CD14-positive monocyte (primary cell): Measurements from ENCODE around the gene TMEM161B. TPM values are rescaled to one million over a fixed set of nuclear protein-coding genes. Genes with fewer than 3 reads are reported as not detected.

ENCODE experiments used
- DNase-seq, 3 donors: peaks; one replicate each; pipeline ENCODE4 v3.0.0-alpha.2; 2011 to 2022
- H2AFZ ChIP-seq: 2 replicates; pipeline ENCODE4 v1.6.0; 2012; ENCODE audit warnings: mild to moderate bottlenecking, low read depth, low read length, inconsistent platforms; ENCODE audit not compliant: insufficient read depth, poor library complexity, severe bottlenecking
- H3K27ac ChIP-seq, 2 donors: 1 replicate in 1 of 2; 2 replicates in 1 of 2; pipeline ENCODE4 v1.5.1; 2012 to 2013; ENCODE audit warnings: low read length in 2 of 2, control low read depth in 1 of 2, inconsistent platforms in 1 of 2, low read depth in 1 of 2, mild to moderate bottlenecking in 1 of 2
- H3K27me3 ChIP-seq, 2 donors: one replicate each; pipeline versions ENCODE4 v1.6.0 to v1.6.1; 2011 to 2013; ENCODE audit warnings: low read length in 2 of 2; ENCODE audit not compliant: control insufficient read depth in 2 of 2, insufficient read depth in 2 of 2
- H3K36me3 ChIP-seq, 2 donors: replicated peaks in 1 of 2; 1 replicate in 1 of 2; 2 replicates in 1 of 2; pipeline versions ENCODE4 v1.5.1 to v1.6.1; 2012 to 2013; ENCODE audit warnings: low read length in 2 of 2, control low read depth in 1 of 2, inconsistent platforms in 1 of 2, mild to moderate bottlenecking in 1 of 2; ENCODE audit not compliant: insufficient read depth in 2 of 2, control insufficient read depth in 1 of 2
- H3K4me1 ChIP-seq, 2 donors: 1 replicate in 1 of 2; 2 replicates in 1 of 2; pipeline versions ENCODE4 v1.5.1 to v1.6.1; 2012 to 2013; ENCODE audit warnings: low read length in 2 of 2, control low read depth in 1 of 2, inconsistent platforms in 1 of 2, mild to moderate bottlenecking in 1 of 2, moderate library complexity in 1 of 2; ENCODE audit not compliant: insufficient read depth in 2 of 2, control insufficient read depth in 1 of 2
- H3K4me2 ChIP-seq: replicated peaks from 2 replicates; pipeline ENCODE3; 2012; ENCODE audit warnings: low read length, moderate library complexity, mild to moderate bottlenecking; ENCODE audit not compliant: poor library complexity, severe bottlenecking; ENCODE audit errors: extremely low read depth
- H3K4me3 ChIP-seq, 3 experiments: fragments of 200-600 bp in 1 of 3; sonication (generic) in 1 of 3; replicated peaks in 1 of 3; 1 replicate in 2 of 3; 2 replicates in 1 of 3; pipeline ENCODE4 v1.5.1; 2011 to 2013; ENCODE audit warnings: low read length in 3 of 3, mild to moderate bottlenecking in 3 of 3, control low read depth in 2 of 3, low read depth in 2 of 3, inconsistent platforms in 1 of 3, moderate library complexity in 1 of 3
- H3K79me2 ChIP-seq: 2 replicates; pipeline ENCODE4 v1.6.0; 2012; ENCODE audit warnings: mild to moderate bottlenecking, control low read depth, inconsistent platforms, low read length, moderate library complexity; ENCODE audit not compliant: insufficient read depth
- H3K9ac ChIP-seq: 2 replicates; pipeline ENCODE4 v1.6.0; 2017; ENCODE audit warnings: low read length, mild to moderate bottlenecking; ENCODE audit not compliant: insufficient read depth, poor library complexity, severe bottlenecking
- H3K9me3 ChIP-seq, 2 donors: replicated peaks in 1 of 2; 1 replicate in 1 of 2; 2 replicates in 1 of 2; pipeline versions ENCODE4 v1.5.1 to v1.6.1; 2012 to 2013; ENCODE audit warnings: low read length in 2 of 2, control low read depth in 1 of 2; ENCODE audit not compliant: control insufficient read depth in 1 of 2, insufficient read depth in 1 of 2
- H4K20me1 ChIP-seq: 2 replicates; pipeline ENCODE4 v1.6.0; 2012; ENCODE audit warnings: mild to moderate bottlenecking, low read length, control low read depth, moderate library complexity; ENCODE audit not compliant: insufficient read depth
- H3K27ac Mint-ChIP-seq, 7 donors: one replicate each; pipeline ENCODE4 v1.8.0; 2020; ENCODE audit warnings: mild to moderate bottlenecking in 7 of 7, mixed read lengths in 7 of 7, moderate library complexity in 6 of 7, inconsistent platforms in 2 of 7
- H3K27me3 Mint-ChIP-seq, 3 donors: one replicate each; pipeline ENCODE4 v1.8.0; 2021 to 2022; ENCODE audit warnings: low read depth in 3 of 3, mild to moderate bottlenecking in 3 of 3, mixed read lengths in 3 of 3, moderate library complexity in 3 of 3, inconsistent platforms in 1 of 3
- H3K36me3 Mint-ChIP-seq, 2 donors: one replicate each; pipeline ENCODE4 v1.8.0; 2020; ENCODE audit warnings: mixed read lengths in 2 of 2, inconsistent platforms in 1 of 2, mild to moderate bottlenecking in 1 of 2
- H3K4me1 Mint-ChIP-seq: one replicate; pipeline ENCODE4 v1.8.0; 2020; ENCODE audit warnings: mild to moderate bottlenecking, mixed read lengths
- H3K4me3 Mint-ChIP-seq, 2 donors: one replicate each; pipeline ENCODE4 v1.8.0; 2020; ENCODE audit warnings: mild to moderate bottlenecking in 2 of 2, mixed read lengths in 2 of 2, moderate library complexity in 1 of 2
- H3K9me3 Mint-ChIP-seq, 7 donors: one replicate each; pipeline ENCODE4 v1.8.0; 2020 to 2022; ENCODE audit warnings: mixed read lengths in 7 of 7, mild to moderate bottlenecking in 6 of 7, moderate library complexity in 6 of 7, inconsistent platforms in 2 of 7
- WGBS: methylation state at CpG from one replicate; pipeline ENCODE4 v1.1.5; 2013; ENCODE audit warnings: missing lambda C conversion rate; ENCODE audit not compliant: insufficient coverage; 5-methylcytosine and 5-hydroxymethylcytosine counted together
- intact Hi-C, 2 donors: fragments of 100-400 bp; cut with micrococcal nuclease; formaldehyde crosslinking; loops; one replicate each; pipeline versions ENCODE4 v1.15.0 to v1.15.1; 2023
- polyA plus RNA-seq, 3 donors: library from polyadenylated mRNA; depleted of rRNA in 1 of 3; unstranded in 2 of 3; stranded (reverse) in 1 of 3; fragments of 300-500 nt in 2 of 3; fragments of >200 nt in 1 of 3; fragmentation: Illumina TruSeq in 2 of 3; gene quantifications; 1 replicate in 2 of 3; 2 replicates in 1 of 3; pipeline ENCODE4 v1.2.3, GENCODE V29; 2012 to 2021
- TF ChIP-seq, protein P1 (sequence below): fragments of 200-600 bp; IDR thresholded peaks from one replicate; pipeline ENCODE4 v1.8.0; 2022; ENCODE audit warnings: antibody characterized with exemption, mild to moderate bottlenecking

TMEM161B gene
- polyA plus RNA-seq, 3 donors, result 4.4 to 9.4 (median 5.0) TPM

DNA sequence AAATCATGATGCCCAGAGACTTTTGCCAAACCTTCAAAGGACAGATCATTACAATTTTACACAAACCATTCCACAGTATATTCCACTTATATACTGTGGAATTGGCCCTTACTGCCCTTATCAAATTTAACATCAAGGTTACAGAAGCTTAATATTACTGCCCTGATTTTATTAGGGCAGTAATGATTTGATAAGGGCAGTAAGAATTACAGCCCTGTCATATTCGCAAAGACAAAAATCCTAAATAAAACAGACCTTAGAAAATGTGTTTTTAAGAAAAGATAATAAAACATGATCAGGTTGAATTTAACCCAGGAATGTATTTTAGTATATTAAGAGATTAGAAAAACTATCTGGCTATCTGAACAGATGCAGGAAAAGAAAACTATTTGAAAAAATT lies 7.7 kb upstream of the TMEM161B start:
- Histone ChIP-seq H4K20me1 (no peaks in the 10 kb centered on the region), H3K4me1 (no peaks in the 10 kb centered on the region), H3K4me2 (no peak overlapping the region), H3K27me3 (no peaks in the 10 kb centered on the region), H3K9me3 (no peaks in the 10 kb centered on the region), H3K36me3 (peaks cover 9 to 46% of the 10 kb centered on the region in 2 donors), H3K9ac (no peak overlapping the region), H2AFZ (no peak overlapping the region), H3K79me2 (no peaks in the 10 kb centered on the region), H3K4me3 (no peak overlapping the region), H3K27ac (no peak overlapping the region)
- Mint-ChIP-seq H3K9me3 (peaks cover 0 to 9% (median 0%) of the 10 kb centered on the region in 7 donors), H3K27me3 (no peaks in the 10 kb centered on the region), H3K4me3 (no peak overlapping the region), H3K27ac (no peak overlapping the region), H3K4me1 (peaks cover 1% of the 10 kb centered on the region), H3K36me3 (peaks cover 38 to 49% of the 10 kb centered on the region in 2 donors)
- TF ChIP-seq, protein P1, sequence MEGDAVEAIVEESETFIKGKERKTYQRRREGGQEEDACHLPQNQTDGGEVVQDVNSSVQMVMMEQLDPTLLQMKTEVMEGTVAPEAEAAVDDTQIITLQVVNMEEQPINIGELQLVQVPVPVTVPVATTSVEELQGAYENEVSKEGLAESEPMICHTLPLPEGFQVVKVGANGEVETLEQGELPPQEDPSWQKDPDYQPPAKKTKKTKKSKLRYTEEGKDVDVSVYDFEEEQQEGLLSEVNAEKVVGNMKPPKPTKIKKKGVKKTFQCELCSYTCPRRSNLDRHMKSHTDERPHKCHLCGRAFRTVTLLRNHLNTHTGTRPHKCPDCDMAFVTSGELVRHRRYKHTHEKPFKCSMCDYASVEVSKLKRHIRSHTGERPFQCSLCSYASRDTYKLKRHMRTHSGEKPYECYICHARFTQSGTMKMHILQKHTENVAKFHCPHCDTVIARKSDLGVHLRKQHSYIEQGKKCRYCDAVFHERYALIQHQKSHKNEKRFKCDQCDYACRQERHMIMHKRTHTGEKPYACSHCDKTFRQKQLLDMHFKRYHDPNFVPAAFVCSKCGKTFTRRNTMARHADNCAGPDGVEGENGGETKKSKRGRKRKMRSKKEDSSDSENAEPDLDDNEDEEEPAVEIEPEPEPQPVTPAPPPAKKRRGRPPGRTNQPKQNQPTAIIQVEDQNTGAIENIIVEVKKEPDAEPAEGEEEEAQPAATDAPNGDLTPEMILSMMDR, result no peak
- WGBS, result no CpG with 5 or more reads among the region's 1 CpG
- DNase-seq, result no peak
- intact Hi-C loops, result no loop called here

GRCh38 chr5:88275581-88275980 lies 6.9 kb upstream of the TMEM161B start:
- no peaks in the 10 kb centered on the region for H3K4me1 ChIP-seq
- no peaks in the 10 kb centered on the region for H3K9me3 ChIP-seq
- H3K27ac ChIP-seq, result no peak overlapping the region
- peaks cover 12 to 49% of the 10 kb centered on the region in 2 donors for H3K36me3 ChIP-seq
- H3K4me3 ChIP-seq, result no peak overlapping the region
- peaks cover 6% of the 10 kb centered on the region for H3K4me1 Mint-ChIP-seq
- H3K4me3 Mint-ChIP-seq, result no peak overlapping the region
- no peaks in the 10 kb centered on the region for H3K27me3 ChIP-seq
- intact Hi-C loops, result no loop called here
- no peak for DNase-seq
- peaks cover 45 to 57% of the 10 kb centered on the region in 2 donors for H3K36me3 Mint-ChIP-seq
- H2AFZ ChIP-seq, result no peak overlapping the region
- H3K9ac ChIP-seq, result no peak overlapping the region
- H3K4me2 ChIP-seq, result no peak overlapping the region
- no peaks in the 10 kb centered on the region for H3K27me3 Mint-ChIP-seq
- TF ChIP-seq, protein P1, result no peak
- H4K20me1 ChIP-seq, result no peaks in the 10 kb centered on the region
- H3K9me3 Mint-ChIP-seq, result peaks cover 0 to 9% (median 0%) of the 10 kb centered on the region in 7 donors
- no peak overlapping the region for H3K27ac Mint-ChIP-seq
- no peaks in the 10 kb centered on the region for H3K79me2 ChIP-seq
